WTC11 (cell line): ENCODE results near the gene CDK4.

Experiments
- ATF6 ChIP-seq: sonication (generic); formaldehyde crosslinking; IDR thresholded peaks from 2 replicates; pipeline ENCODE4 v1.8.1; 2023; ENCODE audit warnings: mild to moderate bottlenecking, missing genetic modification reagents
- CTCF ChIP-seq: fragments of 200-600 bp; IDR thresholded peaks from 2 replicates; pipeline ENCODE4 v1.8.0; 2022; ENCODE audit warnings: antibody characterized with exemption
- E2F5 ChIP-seq: sonication (generic); formaldehyde crosslinking; IDR thresholded peaks from 2 replicates; pipeline ENCODE4 v1.8.1; 2022; ENCODE audit warnings: mild to moderate bottlenecking, moderate library complexity, missing genetic modification reagents
- ZBTB21 ChIP-seq: sonication (generic); formaldehyde crosslinking; IDR thresholded peaks from 2 replicates; pipeline ENCODE4 v1.8.1; 2023; ENCODE audit warnings: mild to moderate bottlenecking, missing genetic modification reagents, borderline replicate concordance
- ZNF138 ChIP-seq: sonication (generic); formaldehyde crosslinking; conservative IDR thresholded peaks from 2 replicates; pipeline ENCODE4 v1.8.1; 2022; ENCODE audit warnings: mild to moderate bottlenecking, moderate library complexity, missing genetic modification reagents
- ZNF317 ChIP-seq: sonication (generic); formaldehyde crosslinking; IDR thresholded peaks from 2 replicates; pipeline ENCODE4 v1.8.1; 2023; ENCODE audit warnings: low read depth, mild to moderate bottlenecking, moderate library complexity, missing genetic modification reagents, borderline replicate concordance
- TF ChIP-seq, protein P1 (sequence below): sonication (generic); formaldehyde crosslinking; IDR thresholded peaks from 2 replicates; pipeline ENCODE4 v1.8.0; 2022; ENCODE audit warnings: mild to moderate bottlenecking, missing genetic modification reagents
- TF ChIP-seq, protein P2 (sequence below): sonication (generic); formaldehyde crosslinking; IDR thresholded peaks from 2 replicates; pipeline ENCODE4 v1.8.1; 2023; ENCODE audit warnings: mild to moderate bottlenecking, missing genetic modification reagents, moderate library complexity
- TF ChIP-seq, protein P3 (sequence below): fragments of 250-450 bp; sonication (Bioruptor Pico); IDR thresholded peaks from 2 replicates; pipeline ENCODE4 v2.1.2; 2022; ENCODE audit warnings: mild to moderate bottlenecking, moderate library complexity
- TF ChIP-seq, protein P4 (sequence below): sonication (generic); formaldehyde crosslinking; conservative IDR thresholded peaks from 2 replicates; pipeline ENCODE4 v1.8.1; 2023; ENCODE audit warnings: mild to moderate bottlenecking, low read depth, missing genetic modification reagents, moderate library complexity

DNA sequence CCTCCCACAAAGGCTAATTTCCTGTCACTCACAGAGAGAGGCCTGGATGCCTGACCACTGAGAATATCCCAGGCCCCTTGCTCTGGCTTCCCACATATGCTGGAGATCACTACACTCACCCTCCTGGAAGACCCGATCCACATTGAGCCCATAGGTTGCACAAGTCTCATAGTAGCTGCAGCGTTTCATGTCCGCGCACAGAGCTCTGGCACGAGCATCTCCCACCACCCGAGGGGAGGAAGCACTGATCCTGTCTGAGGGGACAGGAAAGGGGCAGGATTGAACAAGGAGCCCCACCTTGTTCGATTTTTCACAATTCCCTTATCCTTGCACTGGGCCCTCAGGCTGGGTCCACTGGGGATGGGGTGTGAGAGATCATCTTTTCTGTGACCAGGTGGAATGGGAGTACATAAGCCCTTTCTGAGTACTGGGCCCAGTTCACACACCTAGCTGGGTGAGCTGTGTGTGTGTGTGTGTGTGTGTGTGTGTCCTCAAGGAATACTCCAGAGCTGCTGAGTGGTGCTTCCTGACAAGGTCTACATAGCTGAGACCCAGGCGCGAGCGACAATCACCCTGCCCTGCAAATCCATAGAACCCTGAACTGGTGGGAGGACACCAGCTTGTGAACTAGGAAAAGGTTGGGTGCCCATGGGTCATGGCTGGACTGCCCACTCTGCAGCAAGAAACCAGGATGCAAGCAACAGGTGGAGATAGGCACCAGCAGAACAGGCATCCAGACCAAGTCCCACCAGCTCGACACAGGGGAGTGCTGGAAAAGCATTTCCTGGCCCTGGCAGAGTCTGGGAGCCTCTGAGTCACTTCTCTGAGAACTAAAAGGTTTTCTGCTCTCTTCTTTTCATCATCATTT is 19.1 kb downstream of the CDK4 start:
- TF ChIP-seq CTCF (no peak), E2F5 (no peak), ZBTB21 (CRISPR knock-in tag) (no peak), ZNF138 (CRISPR knock-in tag) (no peak), ATF6 (no peak), ZNF317 (CRISPR knock-in tag) (no peak)
- TF ChIP-seq, protein P1, sequence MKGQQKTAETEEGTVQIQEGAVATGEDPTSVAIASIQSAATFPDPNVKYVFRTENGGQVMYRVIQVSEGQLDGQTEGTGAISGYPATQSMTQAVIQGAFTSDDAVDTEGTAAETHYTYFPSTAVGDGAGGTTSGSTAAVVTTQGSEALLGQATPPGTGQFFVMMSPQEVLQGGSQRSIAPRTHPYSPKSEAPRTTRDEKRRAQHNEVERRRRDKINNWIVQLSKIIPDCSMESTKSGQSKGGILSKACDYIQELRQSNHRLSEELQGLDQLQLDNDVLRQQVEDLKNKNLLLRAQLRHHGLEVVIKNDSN (CRISPR knock-in tag): no peak
- TF ChIP-seq, protein P2, sequence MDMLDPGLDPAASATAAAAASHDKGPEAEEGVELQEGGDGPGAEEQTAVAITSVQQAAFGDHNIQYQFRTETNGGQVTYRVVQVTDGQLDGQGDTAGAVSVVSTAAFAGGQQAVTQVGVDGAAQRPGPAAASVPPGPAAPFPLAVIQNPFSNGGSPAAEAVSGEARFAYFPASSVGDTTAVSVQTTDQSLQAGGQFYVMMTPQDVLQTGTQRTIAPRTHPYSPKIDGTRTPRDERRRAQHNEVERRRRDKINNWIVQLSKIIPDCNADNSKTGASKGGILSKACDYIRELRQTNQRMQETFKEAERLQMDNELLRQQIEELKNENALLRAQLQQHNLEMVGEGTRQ (CRISPR knock-in tag): no peak
- TF ChIP-seq, protein P3, sequence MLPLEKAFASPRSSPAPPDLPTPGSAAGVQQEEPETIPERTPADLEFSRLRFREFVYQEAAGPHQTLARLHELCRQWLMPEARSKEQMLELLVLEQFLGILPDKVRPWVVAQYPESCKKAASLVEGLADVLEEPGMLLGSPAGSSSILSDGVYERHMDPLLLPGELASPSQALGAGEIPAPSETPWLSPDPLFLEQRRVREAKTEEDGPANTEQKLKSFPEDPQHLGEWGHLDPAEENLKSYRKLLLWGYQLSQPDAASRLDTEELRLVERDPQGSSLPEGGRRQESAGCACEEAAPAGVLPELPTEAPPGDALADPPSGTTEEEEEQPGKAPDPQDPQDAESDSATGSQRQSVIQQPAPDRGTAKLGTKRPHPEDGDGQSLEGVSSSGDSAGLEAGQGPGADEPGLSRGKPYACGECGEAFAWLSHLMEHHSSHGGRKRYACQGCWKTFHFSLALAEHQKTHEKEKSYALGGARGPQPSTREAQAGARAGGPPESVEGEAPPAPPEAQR (CRISPR knock-in tag): no peak
- TF ChIP-seq, protein P4, sequence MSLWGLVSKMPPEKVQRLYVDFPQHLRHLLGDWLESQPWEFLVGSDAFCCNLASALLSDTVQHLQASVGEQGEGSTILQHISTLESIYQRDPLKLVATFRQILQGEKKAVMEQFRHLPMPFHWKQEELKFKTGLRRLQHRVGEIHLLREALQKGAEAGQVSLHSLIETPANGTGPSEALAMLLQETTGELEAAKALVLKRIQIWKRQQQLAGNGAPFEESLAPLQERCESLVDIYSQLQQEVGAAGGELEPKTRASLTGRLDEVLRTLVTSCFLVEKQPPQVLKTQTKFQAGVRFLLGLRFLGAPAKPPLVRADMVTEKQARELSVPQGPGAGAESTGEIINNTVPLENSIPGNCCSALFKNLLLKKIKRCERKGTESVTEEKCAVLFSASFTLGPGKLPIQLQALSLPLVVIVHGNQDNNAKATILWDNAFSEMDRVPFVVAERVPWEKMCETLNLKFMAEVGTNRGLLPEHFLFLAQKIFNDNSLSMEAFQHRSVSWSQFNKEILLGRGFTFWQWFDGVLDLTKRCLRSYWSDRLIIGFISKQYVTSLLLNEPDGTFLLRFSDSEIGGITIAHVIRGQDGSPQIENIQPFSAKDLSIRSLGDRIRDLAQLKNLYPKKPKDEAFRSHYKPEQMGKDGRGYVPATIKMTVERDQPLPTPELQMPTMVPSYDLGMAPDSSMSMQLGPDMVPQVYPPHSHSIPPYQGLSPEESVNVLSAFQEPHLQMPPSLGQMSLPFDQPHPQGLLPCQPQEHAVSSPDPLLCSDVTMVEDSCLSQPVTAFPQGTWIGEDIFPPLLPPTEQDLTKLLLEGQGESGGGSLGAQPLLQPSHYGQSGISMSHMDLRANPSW (CRISPR knock-in tag): no peak
